ENCODE measurements around the gene PADI4. TPM values are rescaled to one million over a fixed set of nuclear protein-coding genes. Genes with fewer than 3 reads are reported as not detected.

The PADI4 gene
- total and polyA plus RNA-seq, 2 of the 8 experiments (the other 6 are each of a cell fraction or from before 2014, with no cell fraction given), result 0.29 TPM; not detected in 1

DNA sequence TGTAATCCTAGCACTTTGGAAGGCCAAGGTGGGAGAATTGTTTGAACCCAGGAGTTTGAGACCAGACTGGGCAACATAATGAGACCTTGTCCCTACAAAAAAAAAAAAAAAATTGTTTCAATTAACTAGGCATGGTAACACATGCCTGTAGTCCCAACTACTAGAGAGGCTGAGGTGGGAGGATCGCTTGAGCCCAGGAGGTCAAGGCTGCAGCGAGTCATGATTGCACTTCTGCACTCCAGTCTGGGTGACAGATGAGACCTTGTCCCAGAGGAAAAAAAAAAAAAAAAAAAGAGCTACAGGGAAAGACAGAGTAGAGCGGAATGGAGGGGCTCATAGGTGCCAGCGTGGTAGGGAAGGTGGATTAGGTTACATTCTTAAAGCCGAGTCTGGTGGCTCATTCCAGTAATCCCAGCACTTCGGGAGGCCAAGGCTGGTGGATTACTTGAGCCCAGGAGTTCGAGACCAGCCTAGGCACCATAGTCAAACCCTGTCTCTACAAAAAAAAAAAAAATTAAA lies 43.0 kb downstream of the PADI4 start:
- Histone ChIP-seq H3K4me2 (ENCODE audit: insufficient read depth in 1 of 2, low read depth in 2 of 2, low read length in 2 of 2) (no peak overlapping the region), H3K23me2 (ENCODE audit: low read depth, low read length) (no peaks in the 10 kb centered on the region), H2AK5ac (ENCODE audit: low read depth, low read length) (no peak overlapping the region), H4K20me1 (replicated peaks in 1 of 2; ENCODE audit: control insufficient read depth in 1 of 2, insufficient read depth in 2 of 2, low read length in 2 of 2) (peaks cover 0 to 2% of the 10 kb centered on the region in 2 experiments), H2BK5ac (ENCODE audit: low read depth, low read length) (no peak overlapping the region), H3K27me3 (replicated peaks in 1 of 4; ENCODE audit: control insufficient read depth in 3 of 4, extremely low read depth in 1 of 4, insufficient read depth in 3 of 4, low read length in 3 of 4) (no peaks in the 10 kb centered on the region), H2BK12ac (ENCODE audit: low read depth, low read length) (no peak overlapping the region), H2BK15ac (ENCODE audit: low read length) (no peak overlapping the region), H3K14ac (ENCODE audit: insufficient read length) (no peak overlapping the region), H3K4me3 (ENCODE audit: extremely low read depth in 1 of 4, insufficient read depth in 2 of 4, low read depth in 3 of 4, low read length in 4 of 4) (no peak overlapping the region), H3K18ac (ENCODE audit: extremely low read depth, low read length) (no peak overlapping the region), H4K5ac (ENCODE audit: insufficient read length, low read depth, low read length) (no peak overlapping the region), H3K4ac (replicated peaks; ENCODE audit: insufficient read length, low read depth, low read length) (no peak overlapping the region), H3K9me3 (ENCODE audit: insufficient read depth in 2 of 2, low read depth in 1 of 2, low read length in 1 of 2) (no peaks in the 10 kb centered on the region), H3K79me1 (ENCODE audit: low read depth, low read length) (no peaks in the 10 kb centered on the region), H3K36me3 (ENCODE audit: control insufficient read depth in 2 of 4, insufficient read depth in 4 of 4, low read length in 3 of 4) (no peaks in the 10 kb centered on the region), H3K79me2 (ENCODE audit: control insufficient read depth in 1 of 2, insufficient read depth in 2 of 2, low read length in 2 of 2) (no peaks in the 10 kb centered on the region), H3K23ac (ENCODE audit: insufficient read length) (no peak overlapping the region), H3K9ac (replicated peaks in 1 of 4; ENCODE audit: extremely low read depth in 1 of 4, low read depth in 3 of 4, low read length in 3 of 4) (no peak overlapping the region), H2BK120ac (replicated peaks; ENCODE audit: low read depth, low read length) (no peak overlapping the region), H2AFZ (ENCODE audit: low read length) (no peak overlapping the region), H4K91ac (replicated peaks; ENCODE audit: insufficient read length, low read length) (no peak overlapping the region), H4K8ac (ENCODE audit: extremely low read depth, insufficient read depth, low read length) (no peak overlapping the region), H3K27ac (ENCODE audit: low read depth, low read length) (no peak overlapping the region), H2BK20ac (ENCODE audit: low read length) (no peak overlapping the region), H3K4me1 (replicated peaks in 1 of 4; ENCODE audit: control insufficient read depth in 3 of 4, insufficient read depth in 4 of 4, low read length in 3 of 4) (peaks cover 0 to 5% (median under 1%) of the 10 kb centered on the region in 4 experiments; a peak in 1 of 7 replicates), H3K56ac (replicated peaks; ENCODE audit: insufficient read length, low read depth, low read length) (no peak overlapping the region)
- DNase-seq (ENCODE audit: low read depth in 1 of 2, low spot score in 2 of 2), result no peak
- WGBS, 2 experiments (ENCODE audit: extremely low coverage in 1 of 2, insufficient coverage in 1 of 2, insufficient read length in 1 of 2, insufficient replicate concordance in 2 of 2, low coverage in 1 of 2, low lambda C conversion rate in 2 of 2, missing lambda C conversion rate in 1 of 2), result 94% methylated on average over 5 of the region's 7 CpGs; no CpG with 5 or more reads in 1 of the 2 experiments
- no peak for FAIRE-seq
- POLR2A ChIA-PET (ENCODE audit: partially characterized antibody), result interaction anchor here (1.0 kb wide), 1 partner anchor 29 kb away, joined by 3 read pairs; no protein-coding TSS in a partner anchor
- CTCF ChIA-PET (ENCODE audit: partially characterized antibody), result interaction anchor here (0.7 to 2.3 kb wide), 4 partner anchors 15 to 306 kb away, joined by 3 to 13 read pairs (median 4); no protein-coding TSS in a partner anchor
- TF ChIP-seq CEBPB (IDR thresholded peaks at IDR 0.05; ENCODE audit: low read depth, low read length) (no peak), SIN3A (conservative IDR thresholded peaks at IDR 0.05 in 1 of 2, IDR thresholded peaks at IDR 0.05 in 1 of 2; ENCODE audit: low read depth in 1 of 2, low read length in 2 of 2) (no peak), EZH2 (IDR thresholded peaks at IDR 0.05; ENCODE audit: low read depth, low read length, severe bottlenecking) (no peak), TBP (IDR thresholded peaks at IDR 0.05; ENCODE audit: low read depth, low read length) (no peak), BRCA1 (IDR thresholded peaks at IDR 0.05; ENCODE audit: low read depth, low read length) (no peak), FOSL1 (IDR thresholded peaks at IDR 0.05; ENCODE audit: insufficient read depth, low read depth, low read length) (no peak), EP300 (IDR thresholded peaks at IDR 0.05; ENCODE audit: borderline replicate concordance in 1 of 2, low read depth in 2 of 2, low read length in 2 of 2) (no peak), MAFK (IDR thresholded peaks at IDR 0.05; ENCODE audit: low read depth, low read length) (no peak), KDM4A (IDR thresholded peaks at IDR 0.05; ENCODE audit: low read depth, low read length, severe bottlenecking) (no peak), RAD21 (IDR thresholded peaks at IDR 0.05 in 1 of 2, conservative IDR thresholded peaks at IDR 0.05 in 1 of 2; ENCODE audit: low read depth in 2 of 2, low read length in 2 of 2) (no peak), BACH1 (IDR thresholded peaks at IDR 0.05; ENCODE audit: low read length) (no peak), ASH2L (IDR thresholded peaks at IDR 0.05; ENCODE audit: low read length) (no peak)

Measured in H1 (cell line).